Measurements from ENCODE around the gene LAMTOR2. TPM values are rescaled to one million over a fixed set of nuclear protein-coding genes. Genes with fewer than 3 reads are reported as not detected.

The LAMTOR2 gene
- total RNA-seq, 1 experiment from 2014 or later, result 60.2 TPM

DNA sequence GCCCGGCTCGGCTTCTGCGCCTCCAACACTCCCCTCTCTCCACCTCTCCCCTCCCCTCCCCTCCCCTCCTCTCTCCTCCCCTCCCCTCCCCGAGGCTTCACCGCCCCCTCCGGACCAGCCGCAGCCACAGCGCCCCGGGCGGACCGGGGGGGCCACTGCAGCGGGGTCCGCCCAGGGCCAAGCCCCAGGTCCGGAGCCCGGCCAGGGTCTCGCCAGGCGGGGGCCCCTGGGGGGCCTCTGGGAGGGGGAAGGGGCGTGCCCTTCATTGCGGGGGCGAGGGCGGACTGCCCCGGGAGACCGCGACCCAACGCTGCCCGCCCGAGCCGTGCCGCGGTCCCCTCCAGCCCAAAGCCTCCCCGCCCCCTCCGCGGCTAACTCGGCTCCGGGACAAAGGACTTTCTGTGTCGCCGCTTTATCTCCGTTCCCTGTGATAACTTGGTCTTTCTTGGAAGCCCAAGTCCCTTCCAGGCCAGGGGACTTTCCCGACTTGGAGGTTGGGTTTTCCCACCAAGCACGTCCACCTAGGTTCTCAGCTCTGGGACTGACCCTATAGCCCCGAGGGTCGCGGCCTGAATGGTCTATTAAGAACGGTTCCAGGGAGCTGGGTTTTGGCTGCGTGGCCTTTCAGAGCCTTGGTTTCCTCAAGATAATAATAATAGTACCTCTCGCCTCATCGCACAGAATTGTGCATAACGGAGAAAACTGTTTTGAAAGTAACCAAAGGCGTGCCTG lies 648 bp upstream of the LAMTOR2 start, which contains the start of gene UBQLN4:
Gene UBQLN4 (minus strand): TSS at position 31 of the 732 bp plus-strand sequence. CDS start 97 bp downstream, outside the sequence.
- intact Hi-C loops (cut with micrococcal nuclease), result loop anchor here (2.0 to 5.0 kb wide), 2 partner anchors 33 to 112 kb away; partner anchors contain the start of genes RXFP4 and SSR2

More for the DNA sequence above, 648 bp upstream of the LAMTOR2 start, which contains the start of gene UBQLN4:
- Histone ChIP-seq H3K36me3 (ENCODE audit: control insufficient read depth in 1 of 2, insufficient read depth in 2 of 2, low read length in 2 of 2) (peaks cover 5 to 6% of the 10 kb centered on the region in 2 experiments; a peak in 3 of 4 replicates), H2AFZ (ENCODE audit: low read depth, low read length, poor library complexity, severe bottlenecking) (no peak within 1 kb of the TSS), H3K4me1 (ENCODE audit: control insufficient read depth in 1 of 2, insufficient read depth in 2 of 2, low read length in 2 of 2) (peaks cover 6 to 24% of the 10 kb centered on the region in 2 experiments; a peak in 3 of 4 replicates), H3K27ac (ENCODE audit: low read depth, low read length) (peak within 1 kb of the TSS; percentile 92), H3K27me3 (ENCODE audit: insufficient read depth, low read length) (no peaks in the 10 kb centered on the region), H3K9me3 (ENCODE audit: control insufficient read depth in 1 of 2, insufficient read depth in 1 of 2, low read depth in 1 of 2, low read length in 2 of 2) (no peaks in the 10 kb centered on the region), H3K9ac (ENCODE audit: low read length) (peak within 1 kb of the TSS; percentile 94), H4K20me1 (ENCODE audit: insufficient read depth) (no peaks in the 10 kb centered on the region), H3K4me2 (ENCODE audit: low read length) (peak within 1 kb of the TSS; percentile 100), H3K79me2 (ENCODE audit: insufficient read depth, low read length) (peaks cover 33% of the 10 kb centered on the region), H3K9me2 (ENCODE audit: insufficient read depth) (no peaks in the 10 kb centered on the region), H3K4me3 (replicated peaks in 1 of 2; ENCODE audit: low read depth in 1 of 2, low read length in 2 of 2) (peak within 1 kb of the TSS; percentile 89 to 95)
- DNase-seq (ENCODE audit: low read depth, low spot score), result peak; percentile 67
- BruUV-seq (replicated peaks), result TSS peak; percentile 79
- CTCF ChIA-PET, result interaction anchor here (1.7 to 2.6 kb wide), 2 partner anchors 12 to 29 kb away, joined by 4 to 8 read pairs; no protein-coding TSS in a partner anchor
- TF ChIP-seq, protein P1, sequence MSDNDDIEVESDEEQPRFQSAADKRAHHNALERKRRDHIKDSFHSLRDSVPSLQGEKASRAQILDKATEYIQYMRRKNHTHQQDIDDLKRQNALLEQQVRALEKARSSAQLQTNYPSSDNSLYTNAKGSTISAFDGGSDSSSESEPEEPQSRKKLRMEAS (IDR thresholded peaks at IDR 0.05), result no peak
- TF ChIP-seq, protein P2, sequence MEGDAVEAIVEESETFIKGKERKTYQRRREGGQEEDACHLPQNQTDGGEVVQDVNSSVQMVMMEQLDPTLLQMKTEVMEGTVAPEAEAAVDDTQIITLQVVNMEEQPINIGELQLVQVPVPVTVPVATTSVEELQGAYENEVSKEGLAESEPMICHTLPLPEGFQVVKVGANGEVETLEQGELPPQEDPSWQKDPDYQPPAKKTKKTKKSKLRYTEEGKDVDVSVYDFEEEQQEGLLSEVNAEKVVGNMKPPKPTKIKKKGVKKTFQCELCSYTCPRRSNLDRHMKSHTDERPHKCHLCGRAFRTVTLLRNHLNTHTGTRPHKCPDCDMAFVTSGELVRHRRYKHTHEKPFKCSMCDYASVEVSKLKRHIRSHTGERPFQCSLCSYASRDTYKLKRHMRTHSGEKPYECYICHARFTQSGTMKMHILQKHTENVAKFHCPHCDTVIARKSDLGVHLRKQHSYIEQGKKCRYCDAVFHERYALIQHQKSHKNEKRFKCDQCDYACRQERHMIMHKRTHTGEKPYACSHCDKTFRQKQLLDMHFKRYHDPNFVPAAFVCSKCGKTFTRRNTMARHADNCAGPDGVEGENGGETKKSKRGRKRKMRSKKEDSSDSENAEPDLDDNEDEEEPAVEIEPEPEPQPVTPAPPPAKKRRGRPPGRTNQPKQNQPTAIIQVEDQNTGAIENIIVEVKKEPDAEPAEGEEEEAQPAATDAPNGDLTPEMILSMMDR (IDR thresholded peaks at IDR 0.05 in 2 of 3, conservative IDR thresholded peaks at IDR 0.05 in 1 of 3; ENCODE audit: borderline replicate concordance in 1 of 3, insufficient read depth in 1 of 3, low read depth in 2 of 3, low read length in 2 of 3), result peak in 2 of 3 experiments; percentile 39 to 53; a peak in 3 of 6 replicates
- RAD21 ChIA-PET (ENCODE audit: low non-redundant PET in 1 of 2, low total read pairs in 2 of 2, uncharacterized antibody in 2 of 2, unreplicated experiment in 2 of 2), result interaction anchor here in 1 of 2 experiments (0.6 kb wide), 1 partner anchor 196 kb away, joined by 4 read pairs; no protein-coding TSS in a partner anchor
- ATAC-seq, result peak; percentile 62
- POLR2A ChIA-PET, result interaction anchor here (0.7 kb wide), 1 partner anchor 12 kb away, joined by 4 read pairs; no protein-coding TSS in a partner anchor

Data from HCT116 (cell line).